ENCODE measurements around the gene MIS12. TPM values are rescaled to one million over a fixed set of nuclear protein-coding genes. Genes with fewer than 3 reads are reported as not detected.

The MIS12 gene
- polyA plus RNA-seq, 4 donors: 24.9 to 42.3 (median 37.4) TPM

DNA sequence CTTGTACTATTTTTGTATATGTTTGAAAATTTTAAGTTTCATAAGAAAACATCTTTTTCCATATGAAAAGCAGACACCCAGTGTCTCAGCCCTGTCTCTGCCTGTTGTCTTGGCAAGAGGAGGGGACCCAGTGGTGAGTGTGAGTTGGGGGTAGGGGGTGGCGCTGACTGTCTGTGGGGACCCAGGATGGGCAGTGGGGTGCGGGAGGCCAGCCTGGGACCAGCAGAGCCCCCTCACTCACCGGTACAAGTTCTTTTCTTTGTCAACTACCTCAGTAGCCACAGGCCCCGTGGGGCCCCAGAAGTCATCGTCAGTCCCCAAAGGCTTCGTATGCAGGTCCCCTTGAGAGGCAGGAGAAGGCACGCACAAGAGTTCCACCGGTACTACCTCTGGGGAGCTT is 46.2 kb downstream of the MIS12 start:
- DNase-seq (ENCODE audit: low read depth in 4 of 4, low spot score in 3 of 4): no peak

DNA sequence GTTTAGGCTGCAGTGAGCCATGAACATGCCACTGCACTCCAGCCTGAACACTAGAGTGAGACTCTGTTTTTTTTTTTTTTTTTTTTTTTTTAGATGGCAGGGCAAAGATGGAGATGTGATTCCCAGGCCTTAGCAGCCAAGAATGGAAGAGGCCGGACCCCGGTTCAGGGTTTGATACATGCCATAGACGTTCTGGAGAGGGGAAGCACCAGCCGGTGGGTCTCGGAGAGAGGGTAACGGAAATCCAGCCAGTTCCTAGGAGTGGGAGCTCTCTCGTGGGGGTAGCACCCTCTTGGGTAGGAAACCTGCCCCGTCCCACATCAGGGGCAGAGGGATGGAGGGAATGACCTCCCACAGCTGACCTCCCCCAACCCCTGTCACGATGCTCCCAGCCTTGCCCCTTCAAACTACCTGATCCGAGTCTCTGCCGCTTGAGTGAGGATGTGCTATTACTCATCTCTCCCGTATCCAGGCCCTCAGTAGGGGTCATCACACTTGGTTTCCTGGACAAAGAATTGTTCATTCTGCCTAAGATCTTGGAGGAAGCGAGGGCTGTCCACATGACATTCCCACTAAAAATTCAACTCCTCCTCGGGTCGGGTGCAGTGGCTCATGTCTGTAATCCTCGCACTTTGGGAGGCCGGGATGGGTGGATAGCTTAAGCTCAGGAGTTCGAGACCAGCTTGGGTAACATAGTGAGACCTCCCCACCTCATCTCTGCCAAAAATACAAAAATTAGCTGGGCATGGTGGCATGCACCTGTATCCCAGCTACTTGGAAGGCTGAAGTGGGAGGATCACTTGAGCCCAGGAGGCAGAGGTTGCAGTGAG is 47.3 kb downstream of the MIS12 start:
- DNase-seq (ENCODE audit: low read depth in 4 of 4, low spot score in 3 of 4): no peak

DNA sequence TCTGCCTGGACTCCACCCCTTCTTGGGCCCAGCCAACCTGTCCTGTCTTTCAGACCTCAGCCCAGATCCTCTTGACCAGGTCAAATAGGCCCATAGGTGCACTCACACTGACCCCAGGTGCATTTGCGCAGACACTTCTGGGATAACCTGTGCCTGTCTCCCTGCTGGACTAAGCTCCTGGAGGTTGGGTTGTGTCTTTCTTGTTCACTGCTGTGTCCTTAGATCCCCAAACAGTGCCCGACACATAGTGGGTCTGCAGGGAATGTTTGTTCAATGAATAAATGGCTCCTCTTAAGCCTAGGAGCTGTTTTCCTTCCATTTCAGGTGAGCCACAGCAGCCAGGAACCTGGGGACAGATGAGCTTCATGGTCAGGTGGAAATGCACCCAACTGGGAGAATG is 49.1 kb downstream of the MIS12 start:
- DNase-seq (ENCODE audit: low read depth in 4 of 4, low spot score in 3 of 4): no peak

- DNase-seq (ENCODE audit: low read depth in 4 of 4, low spot score in 3 of 4): no peak
Observed at GRCh38 chr17:5536866-5537650, 50.7 kb downstream of the MIS12 start.

GRCh38 chr17:5539286-5539685 is 52.9 kb downstream of the MIS12 start:
- DNase-seq (ENCODE audit: low read depth in 4 of 4, low spot score in 3 of 4): no peak

DNA sequence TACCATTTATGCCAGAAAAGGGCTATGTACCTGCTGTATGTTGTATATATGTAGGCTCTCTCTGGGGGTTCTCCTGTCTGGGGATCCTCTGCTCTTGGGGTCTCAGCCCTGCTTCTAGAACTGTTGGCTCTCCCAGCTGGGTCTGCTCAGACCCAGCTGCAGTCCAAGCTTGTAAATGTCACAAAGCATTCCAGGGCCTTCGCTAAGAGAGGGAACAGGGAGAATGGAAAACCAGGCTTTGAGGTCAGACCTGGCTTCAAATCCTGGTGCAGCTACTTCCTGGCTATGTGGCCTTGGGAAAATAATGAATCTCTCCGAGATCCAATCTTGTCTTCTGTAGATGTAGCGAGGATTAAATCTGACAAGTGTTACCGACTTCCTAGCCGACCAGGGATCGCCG is 54.0 kb downstream of the MIS12 start:
- DNase-seq (ENCODE audit: low read depth in 4 of 4, low spot score in 3 of 4): no peak

Other genes with a start within 250 kb of the MIS12 start
- gene RABEP1, start 204.3 kb upstream of the MIS12 start, polyA plus RNA-seq (ENCODE audit: insufficient read length in 4 of 4): 10 to 100 TPM; 52.6 to 62.9 (median 62.1) TPM
- 10 to 100 TPM; 40.6 to 77.7 (median 73.6) TPM for gene NUP88, start 66.9 kb upstream of the MIS12 start, polyA plus RNA-seq (ENCODE audit: insufficient read length in 4 of 4)
- gene RPAIN, start 66.4 kb upstream of the MIS12 start, polyA plus RNA-seq (ENCODE audit: insufficient read length in 4 of 4): 10 to 100 TPM; 45.7 to 86.5 (median 59.7) TPM
- gene C1QBP, start 47.4 kb upstream of the MIS12 start, polyA plus RNA-seq (ENCODE audit: insufficient read length in 4 of 4): 100 to 1,000 TPM in 3 of 4 donors, 10 to 100 TPM in 1; 93.7 to 178 (median 153) TPM
- gene DHX33, start 17.6 kb upstream of the MIS12 start, polyA plus RNA-seq (ENCODE audit: insufficient read length in 4 of 4): 10 to 100 TPM; 13.9 to 22.2 (median 18.6) TPM
- 100 to 1,000 TPM in 1 of 4 donors, 10 to 100 TPM in 3; 75.5 to 102 (median 84.7) TPM for gene DERL2, start 388 bp upstream of the MIS12 start, polyA plus RNA-seq (ENCODE audit: insufficient read length in 4 of 4)
- gene NLRP1, start 97.9 kb downstream of the MIS12 start, polyA plus RNA-seq (ENCODE audit: insufficient read length in 4 of 4): 10 to 100 TPM; 42.8 to 54.0 (median 50.0) TPM

All from left renal pelvis (tissue), 4 donors.